GM10847 (cell line): ENCODE data around the gene STK32B.

Source experiments
- POLR2A ChIP-seq: IDR thresholded peaks from 2 replicates; pipeline ENCODE4 v1.6.1; 2011; ENCODE audit not compliant: insufficient read length; ENCODE audit errors: extremely low read depth

STK32B gene

DNA sequence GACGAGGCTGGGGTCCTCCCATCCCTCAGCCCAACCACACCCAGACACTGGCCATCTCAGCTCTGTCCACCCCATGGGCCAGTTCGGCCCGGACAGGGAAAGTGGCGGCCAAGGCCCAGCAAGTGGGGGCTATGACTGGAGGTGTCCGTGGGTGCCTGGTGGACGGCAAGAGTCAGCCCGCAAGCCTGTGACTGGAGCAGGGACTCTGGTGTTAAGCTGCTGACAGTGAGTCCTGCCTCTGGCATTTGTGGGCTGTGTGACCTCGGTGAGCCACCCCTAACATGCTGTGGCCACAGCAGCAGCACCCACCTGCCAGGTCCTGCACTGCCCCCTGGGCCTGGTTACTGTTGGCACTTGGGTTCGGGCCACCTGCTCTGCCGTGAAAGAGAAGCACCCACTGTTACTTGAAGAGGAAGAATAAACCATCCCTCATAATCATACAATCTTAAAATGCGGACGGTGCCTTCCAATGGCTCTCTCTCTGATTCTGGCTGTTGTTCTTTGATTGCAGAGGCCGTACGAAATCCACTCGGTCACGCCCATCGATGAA lies 405.1 kb downstream of the STK32B start:
- no peak for TF ChIP-seq POLR2A

DNA sequence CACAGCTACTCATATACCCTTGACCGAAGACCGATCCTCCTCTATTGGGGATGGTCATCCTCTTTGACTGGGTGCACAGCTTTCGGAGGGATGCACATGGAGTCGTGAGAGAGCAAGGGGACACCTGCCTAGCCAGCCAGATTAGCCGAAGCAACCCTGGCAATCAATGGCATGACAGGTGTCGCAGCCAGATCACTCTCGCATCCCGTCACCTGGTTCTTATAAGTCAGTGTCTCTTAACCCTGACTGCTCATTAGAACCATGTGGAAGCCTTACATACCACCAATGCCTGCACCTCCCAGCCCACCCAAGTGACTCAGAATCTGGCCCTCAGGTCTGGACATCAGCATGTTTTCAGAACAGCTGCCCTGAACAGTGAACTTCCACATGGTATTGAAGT lies 407.4 kb downstream of the STK32B start:
- TF ChIP-seq POLR2A = no peak

DNA sequence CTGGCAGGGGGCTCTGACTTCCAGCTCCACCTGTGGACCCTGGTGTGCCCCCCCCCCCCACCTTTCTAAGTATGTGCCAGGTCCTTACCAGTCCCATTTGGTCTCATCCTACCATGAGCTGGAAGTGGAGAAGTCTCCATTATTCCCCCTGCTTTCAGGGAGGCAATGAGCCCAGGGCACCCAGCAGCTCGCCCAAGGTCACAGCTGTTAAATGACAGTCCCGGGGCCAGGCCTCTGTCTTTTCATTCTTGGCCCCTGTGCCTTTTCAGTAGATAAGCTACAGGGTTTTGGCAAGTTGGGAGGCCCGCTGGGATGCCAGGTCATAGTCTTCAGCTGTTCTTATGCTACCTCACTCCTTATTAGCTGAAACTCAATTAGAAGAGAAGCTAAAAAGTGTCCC lies 408.0 kb downstream of the STK32B start:
- TF ChIP-seq POLR2A = no peak

DNA sequence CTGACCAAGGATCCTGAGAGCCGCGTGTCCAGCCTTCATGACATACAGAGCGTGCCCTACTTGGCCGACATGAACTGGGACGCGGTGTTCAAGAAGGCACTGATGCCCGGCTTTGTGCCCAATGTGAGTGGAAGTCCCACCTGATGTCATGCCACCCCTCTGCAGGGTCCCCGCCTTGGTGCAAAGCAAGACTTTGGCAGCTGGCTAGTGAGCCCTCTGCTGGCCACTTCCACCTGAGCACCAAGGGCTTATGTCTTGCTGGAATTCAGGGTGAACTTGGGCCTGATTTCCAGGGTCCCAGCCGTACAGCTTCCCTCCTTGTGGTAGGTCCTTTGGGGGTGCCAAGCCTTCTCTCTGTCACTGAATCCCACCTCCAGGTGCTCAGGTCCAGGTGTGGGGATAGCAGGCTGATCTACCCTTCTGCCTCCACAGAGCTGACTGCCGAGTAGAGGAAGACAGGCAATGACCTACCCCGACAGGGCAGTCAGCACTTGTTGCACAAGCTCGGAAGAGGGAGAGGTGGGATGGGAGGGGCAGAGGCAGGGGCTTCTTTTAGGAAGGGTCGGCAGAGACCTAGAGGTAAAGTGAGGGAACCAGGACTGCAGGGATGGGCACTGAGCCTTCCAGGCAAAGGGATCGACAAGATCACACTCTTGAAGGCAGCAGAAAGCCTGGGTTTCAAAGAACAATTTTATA lies 409.0 kb downstream of the STK32B start:
- no peak for TF ChIP-seq POLR2A

DNA sequence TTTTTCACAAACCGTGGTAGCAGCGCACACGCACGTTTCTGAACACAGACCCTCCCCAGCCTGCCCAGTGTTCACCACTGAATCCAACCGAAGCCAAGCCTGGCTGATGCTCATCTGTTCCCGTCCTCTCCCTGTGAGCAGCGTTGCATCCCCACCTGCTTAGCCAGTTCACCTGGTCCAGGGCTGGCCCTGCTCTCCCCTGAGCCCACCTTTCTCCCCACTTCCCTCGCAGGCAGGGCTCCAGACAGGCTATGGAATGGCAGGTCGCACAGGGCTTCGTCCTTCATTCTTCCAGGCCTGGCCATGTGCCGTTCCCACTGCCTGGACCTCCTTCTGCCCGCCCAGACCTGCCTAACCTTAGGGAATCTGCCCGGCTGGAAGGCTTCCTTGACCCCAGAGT lies 410.2 kb downstream of the STK32B start:
- no peak for TF ChIP-seq POLR2A

DNA sequence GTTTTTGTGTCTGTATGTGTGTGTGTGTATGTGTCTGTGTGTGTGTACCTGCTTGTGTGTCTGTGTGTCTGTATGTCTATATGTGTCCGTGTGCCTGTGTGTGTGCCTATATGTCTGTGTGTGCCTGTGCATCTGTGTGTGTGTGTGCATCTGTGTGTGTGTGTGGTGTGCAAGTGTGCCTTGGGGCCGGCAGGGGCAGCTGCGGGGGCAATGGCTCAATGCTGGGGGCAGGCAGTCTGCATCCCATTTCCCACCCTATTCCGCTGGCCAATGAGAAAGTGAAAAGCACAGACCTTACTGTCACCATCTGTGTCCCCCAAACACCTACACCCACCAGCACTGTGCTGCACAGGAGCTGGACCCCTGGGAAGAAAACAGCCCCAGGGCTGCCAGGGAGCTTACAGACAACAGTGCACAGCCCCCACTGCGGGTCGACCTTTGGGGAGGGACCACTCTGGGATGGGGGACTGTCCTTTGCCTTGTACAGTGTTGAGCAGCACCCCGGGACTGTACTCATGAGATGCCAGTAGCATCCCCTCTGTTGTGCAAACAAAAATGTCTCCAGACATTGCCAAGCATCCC lies 411.1 kb downstream of the STK32B start:
- no peak for TF ChIP-seq POLR2A

DNA sequence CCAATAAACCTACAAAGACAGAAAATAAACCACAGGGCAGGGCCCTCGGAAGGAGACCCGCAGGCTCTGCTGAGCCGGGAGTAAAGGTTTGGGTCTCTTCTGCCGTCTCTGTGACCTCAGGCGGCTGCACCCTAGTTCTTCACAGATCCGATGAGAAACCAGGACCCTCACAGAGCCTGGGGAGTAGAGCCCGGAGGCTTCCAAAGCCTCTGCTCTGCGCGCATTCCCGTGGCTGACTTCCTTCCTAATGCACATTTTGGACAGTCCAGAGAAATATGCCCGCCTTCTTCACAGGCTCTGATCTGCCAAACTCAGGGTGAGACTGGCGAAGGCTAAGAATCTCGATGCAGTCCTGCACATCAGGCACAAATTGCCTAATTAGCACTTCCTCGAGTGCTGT lies 411.6 kb downstream of the STK32B start:
- TF ChIP-seq POLR2A = no peak

DNA sequence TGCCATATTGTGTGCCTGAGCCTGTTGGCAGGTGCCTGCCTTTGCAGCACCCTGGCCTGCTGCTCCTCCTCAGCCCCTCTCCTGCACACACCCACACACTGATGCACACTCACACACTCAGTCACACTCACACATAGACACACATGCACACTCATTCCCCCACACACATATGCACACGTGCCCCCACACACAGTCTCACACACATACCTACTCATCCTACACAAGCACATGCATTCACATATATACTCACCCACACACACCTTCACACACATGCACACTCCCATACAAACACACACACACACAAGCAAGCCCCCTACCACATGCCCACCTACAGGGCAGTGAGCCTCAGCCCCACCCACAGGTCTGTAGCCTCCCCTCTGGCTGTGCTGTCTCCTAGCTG lies 412.1 kb downstream of the STK32B start:
- TF ChIP-seq POLR2A = no peak

DNA sequence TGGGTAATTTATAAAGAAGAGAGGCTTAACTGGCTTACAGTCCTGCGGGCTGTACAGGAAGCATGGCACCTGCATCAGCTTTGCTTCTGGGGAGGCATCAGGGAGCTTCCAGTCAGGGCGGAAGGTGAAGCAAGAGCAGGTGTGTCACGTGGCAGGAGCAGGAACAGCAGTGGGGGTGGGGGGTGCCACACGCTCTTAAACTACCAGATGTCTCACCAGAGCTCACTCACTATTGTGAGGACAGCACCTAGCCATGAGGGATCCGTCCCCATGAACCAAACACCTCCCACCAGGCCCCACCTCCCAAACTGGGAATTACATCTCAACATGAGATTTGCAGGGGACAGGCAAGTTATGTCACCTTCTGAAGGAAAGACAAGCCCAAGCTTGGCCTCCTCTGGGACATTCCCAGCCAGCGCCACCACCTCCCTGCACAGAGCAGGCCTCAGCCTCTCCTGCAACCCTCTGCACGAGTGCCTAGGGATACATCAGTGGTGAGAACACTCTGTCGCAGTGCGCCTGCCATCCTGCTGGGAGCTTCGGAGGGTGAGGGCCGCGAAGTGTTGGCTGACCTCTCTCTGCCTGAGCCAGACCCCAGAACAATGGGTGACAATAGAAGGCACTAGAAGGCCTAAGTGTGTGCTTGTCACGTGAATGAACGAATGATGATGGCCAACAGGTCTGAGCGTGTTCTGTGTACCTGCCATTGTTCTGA lies 412.8 kb downstream of the STK32B start:
- no peak for TF ChIP-seq POLR2A

DNA sequence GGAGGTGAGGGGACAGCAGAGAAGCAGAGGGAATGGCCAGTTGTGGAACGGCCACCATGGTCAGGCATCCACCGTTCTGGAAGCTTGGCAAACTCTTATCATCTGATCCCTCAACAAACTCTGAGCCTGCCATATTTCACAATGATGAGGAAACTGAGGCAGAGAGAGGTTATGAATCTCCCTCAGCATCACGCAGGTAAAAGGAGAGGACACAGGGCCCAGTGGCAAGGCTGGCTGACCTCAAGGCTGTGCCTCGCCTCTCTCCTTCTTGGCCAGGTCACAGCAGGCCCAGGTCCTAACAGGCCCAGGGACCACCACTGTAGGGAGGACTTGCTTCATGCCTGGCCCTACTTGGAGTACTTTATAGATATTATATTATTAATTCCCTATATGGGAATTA lies 414.2 kb downstream of the STK32B start:
- no peak for TF ChIP-seq POLR2A

DNA sequence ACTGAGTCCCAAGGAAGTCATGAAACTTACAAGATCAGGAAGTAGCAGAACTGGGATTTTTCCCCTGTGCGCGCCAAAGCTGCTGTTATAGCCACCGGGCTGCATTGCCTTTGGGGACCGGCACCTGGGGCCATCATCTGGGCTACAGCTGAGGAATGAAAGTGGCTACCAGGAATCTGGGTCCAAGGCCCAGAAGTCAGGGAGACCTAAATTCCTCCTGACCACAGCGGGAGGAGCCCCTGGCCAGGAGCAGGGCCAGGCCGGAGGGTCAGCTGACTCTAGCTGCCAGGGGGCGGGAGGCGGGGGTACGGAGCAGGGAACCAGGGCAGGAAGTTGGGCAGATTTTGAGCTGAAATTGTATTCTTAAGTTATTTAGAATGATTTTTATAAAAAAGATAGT lies 414.7 kb downstream of the STK32B start:
- TF ChIP-seq POLR2A = no peak

DNA sequence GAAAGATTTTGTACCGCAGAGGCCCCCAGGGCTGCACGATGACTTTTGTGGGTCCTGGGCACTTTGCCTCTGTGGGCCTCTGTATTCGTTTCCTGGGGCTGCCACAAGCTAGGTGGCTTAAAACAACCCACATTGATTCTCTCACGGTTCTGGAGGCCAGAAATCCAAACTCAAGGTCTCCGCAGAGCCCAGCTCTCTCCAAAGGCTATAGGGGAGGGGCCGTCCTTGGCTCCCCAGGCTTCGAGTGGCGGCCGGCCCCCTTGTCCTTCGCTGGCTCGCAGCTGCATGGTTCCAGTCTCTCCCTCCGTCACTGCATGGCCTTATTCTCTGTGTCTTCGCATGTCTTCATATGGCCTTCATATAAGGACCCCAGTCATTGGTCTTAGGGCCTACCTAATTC lies 415.8 kb downstream of the STK32B start:
- TF ChIP-seq POLR2A = no peak

DNA sequence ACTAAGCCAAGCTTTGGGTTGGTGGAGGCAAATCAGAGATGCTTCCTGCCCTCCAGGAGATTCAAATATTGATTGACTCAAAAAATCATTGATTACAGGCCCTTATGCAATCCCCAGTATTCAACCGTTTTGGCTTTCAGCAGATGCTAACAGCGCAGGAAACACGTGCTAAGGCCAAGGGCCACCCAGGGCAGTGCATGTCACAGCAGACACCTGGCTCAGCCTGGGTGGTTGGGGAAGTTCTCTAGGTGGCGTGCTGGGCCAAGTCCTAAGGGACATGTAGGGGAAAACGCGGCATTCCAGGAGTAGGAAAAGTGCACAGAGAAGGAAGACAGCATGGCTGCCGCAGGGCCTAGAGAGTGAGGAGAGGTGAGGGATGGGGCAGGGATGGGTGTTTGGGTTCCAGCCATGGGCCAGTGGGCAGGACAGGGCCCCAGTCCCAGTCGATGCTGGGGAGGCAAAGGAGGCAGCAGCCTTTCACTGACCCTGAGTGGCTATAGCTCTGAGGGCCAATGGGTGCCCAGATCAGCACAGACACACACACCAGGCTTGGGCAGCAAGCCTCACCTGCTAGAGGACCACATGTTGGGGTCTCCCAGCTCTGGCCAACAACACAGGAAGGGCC lies 418.0 kb downstream of the STK32B start:
- no peak for TF ChIP-seq POLR2A

DNA sequence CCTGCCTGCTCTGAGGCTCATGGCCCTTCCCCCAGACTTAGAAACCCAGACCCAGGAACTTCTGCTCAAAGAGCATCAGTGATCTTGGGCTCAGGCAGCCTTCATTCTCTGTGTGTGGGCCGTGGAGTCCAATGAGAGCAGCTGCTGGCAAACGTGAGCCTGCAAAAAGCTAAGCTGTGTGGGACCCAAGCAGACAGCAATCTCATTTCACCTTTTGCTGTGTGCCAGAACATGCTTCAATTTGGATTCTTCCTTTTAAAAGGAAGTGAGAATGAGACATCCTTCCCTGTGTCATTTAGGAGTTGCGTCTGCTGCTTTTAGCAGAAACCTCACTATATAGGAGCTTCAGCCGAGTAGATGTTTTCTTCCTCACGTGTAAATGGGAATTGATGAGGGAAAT lies 418.6 kb downstream of the STK32B start:
- TF ChIP-seq POLR2A = no peak

DNA sequence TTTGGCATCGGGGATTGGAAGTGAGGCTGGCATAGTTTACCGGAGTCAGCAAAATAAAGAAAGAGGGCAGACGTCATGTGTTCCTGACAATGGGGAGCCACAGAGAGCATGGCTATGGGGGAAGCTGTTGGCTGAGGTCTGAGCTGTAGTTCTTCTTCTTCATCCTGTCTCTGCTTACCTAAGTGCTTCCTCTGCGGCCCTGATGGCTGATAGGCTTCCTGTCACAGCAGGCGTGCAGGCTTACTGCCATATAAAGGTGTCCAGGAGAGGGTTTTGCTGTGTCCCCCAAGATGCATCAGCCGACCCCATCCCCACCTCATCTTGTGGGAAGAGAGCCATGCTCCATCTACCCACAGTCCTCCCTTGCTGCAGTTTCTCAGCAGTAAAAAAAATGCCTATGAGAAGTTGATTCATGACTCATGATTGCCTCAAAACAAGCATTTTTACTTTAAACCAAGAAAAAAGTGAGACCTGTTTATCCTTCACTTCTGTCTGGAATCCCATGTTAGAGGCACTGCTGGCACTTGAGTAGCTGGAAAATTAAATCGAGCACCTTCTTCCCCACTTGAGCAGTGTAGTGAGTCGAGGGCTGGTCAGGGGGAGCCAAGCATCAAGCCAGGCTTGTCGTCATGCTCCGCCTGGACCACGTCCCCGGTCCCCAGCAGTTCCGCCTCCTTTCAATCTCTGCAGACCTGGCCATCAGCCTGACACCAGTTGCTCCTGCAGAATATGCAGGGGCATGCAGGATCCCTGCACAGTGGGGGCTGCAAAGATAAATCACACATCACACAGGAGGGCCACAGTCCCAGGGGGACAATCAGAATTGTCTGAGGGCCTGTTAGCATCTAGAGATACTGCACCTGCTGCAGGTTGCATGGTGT lies 419.3 kb downstream of the STK32B start:
- TF ChIP-seq POLR2A = no peak
